Tibial artery (tissue), 4 donors: ENCODE data around the gene C1QTNF5.

Source experiments
- DNase-seq, 2 donors: peaks; one replicate each; pipeline ENCODE4 v3.0.0-alpha.2; 2019
- H3K27ac ChIP-seq, 2 donors: fragments of 200-600 bp; sonication (generic) in 1 of 2; 1 replicate in 1 of 2; 2 replicates in 1 of 2; pipeline ENCODE4 v1.5.1; 2018 to 2019; ENCODE audit warnings: mild to moderate bottlenecking in 1 of 2
- H3K27me3 ChIP-seq, 2 donors: fragments of 200-600 bp; sonication (generic) in 1 of 2; one replicate each; pipeline versions ENCODE4 v1.5.1 to v1.6.0; 2016 to 2019
- H3K36me3 ChIP-seq, 3 donors: fragments of 200-600 bp; sonication (generic) in 2 of 3; one replicate each; pipeline ENCODE4 v1.5.1; 2016 to 2019; ENCODE audit warnings: mild to moderate bottlenecking in 2 of 3
- H3K4me1 ChIP-seq, 4 donors: fragments of 200-600 bp; sonication (generic) in 2 of 4; 1 replicate in 3 of 4; 2 replicates in 1 of 4; pipeline ENCODE4 v1.5.1; 2016 to 2019
- H3K4me3 ChIP-seq, 2 donors: fragments of 200-600 bp; sonication (generic) in 1 of 2; 1 replicate in 1 of 2; 2 replicates in 1 of 2; pipeline ENCODE4 v1.5.1; 2018 to 2019; ENCODE audit warnings: mild to moderate bottlenecking in 2 of 2
- H3K9me3 ChIP-seq, 3 donors: fragments of 200-600 bp; sonication (generic) in 1 of 3; one replicate each; pipeline ENCODE4 v1.5.1; 2016 to 2019
- CTCF ChIP-seq, 2 experiments: fragments of 200-600 bp in 1 of 2; fragments of 450-650 bp in 1 of 2; IDR thresholded peaks; one replicate each; pipeline ENCODE4 v1.5.1; 2017 to 2019; ENCODE audit warnings: antibody characterized with exemption in 2 of 2, mild to moderate bottlenecking in 1 of 2, moderate library complexity in 1 of 2
- intact Hi-C: fragments of 100-400 bp; cut with DNase I; formaldehyde crosslinking; loops from one replicate; pipeline ENCODE4 v1.15.0; 2023; ENCODE audit warnings: low total_unique reads

The C1QTNF5 gene

GRCh38 chr11:119343726-119344125 is 3.0 kb upstream of the C1QTNF5 start:
- no peaks in the 10 kb centered on the region for H3K27me3 ChIP-seq

GRCh38 chr11:119342362-119343130 is 1.9 kb upstream of the C1QTNF5 start:
- Histone ChIP-seq H3K36me3 (no peaks in the 10 kb centered on the region), H3K27ac (no peak overlapping the region), H3K4me3 (no peak overlapping the region), H3K4me1 (peaks cover 0 to 55% (median 33%) of the 10 kb centered on the region in 4 donors), H3K9me3 (no peaks in the 10 kb centered on the region), H3K27me3 (no peaks in the 10 kb centered on the region)
- intact Hi-C loops, result no loop called here
- DNase-seq, result peak in 1 of 2 donors; percentile 66
- no peak for TF ChIP-seq CTCF (IDR thresholded peaks at IDR 0.05)

More at GRCh38 chr11:119343726-119344125, 3.0 kb upstream of the C1QTNF5 start:
- DNase-seq, result peak in 1 of 2 donors; percentile 61
- no peak for TF ChIP-seq CTCF (IDR thresholded peaks at IDR 0.05)
- no peaks in the 10 kb centered on the region for H3K9me3 ChIP-seq
- no peak overlapping the region for H3K27ac ChIP-seq
- H3K4me1 ChIP-seq, result peaks cover 0 to 46% (median 23%) of the 10 kb centered on the region in 4 donors
- H3K4me3 ChIP-seq, result no peak overlapping the region
- no peaks in the 10 kb centered on the region for H3K36me3 ChIP-seq
- intact Hi-C loops, result no loop called here

GRCh38 chr11:119342023-119342300 is 1.3 kb upstream of the C1QTNF5 start:
- DNase-seq, result peak in 1 of 2 donors; percentile 62
- intact Hi-C loops, result no loop called here
- Histone ChIP-seq H3K4me3 (no peak overlapping the region), H3K27me3 (no peaks in the 10 kb centered on the region), H3K27ac (no peak overlapping the region), H3K4me1 (peaks cover 0 to 50% (median 37%) of the 10 kb centered on the region in 4 donors), H3K9me3 (no peaks in the 10 kb centered on the region), H3K36me3 (peaks cover 0 to 3% (median 0%) of the 10 kb centered on the region in 3 donors)
- TF ChIP-seq CTCF (IDR thresholded peaks at IDR 0.05), result no peak

- intact Hi-C loops, result no loop called here
- peak overlapping the region; percentile 92 to 93 for H3K27ac ChIP-seq
- H3K4me1 ChIP-seq, result peaks cover 0 to 50% (median 37%) of the 10 kb centered on the region in 4 donors
- no peaks in the 10 kb centered on the region for H3K27me3 ChIP-seq
- no peak for TF ChIP-seq CTCF (IDR thresholded peaks at IDR 0.05)
- H3K36me3 ChIP-seq, result peaks cover 0 to 8% (median 0%) of the 10 kb centered on the region in 3 donors
- peak in 1 of 2 donors; percentile 68 for DNase-seq
- H3K4me3 ChIP-seq, result peak overlapping the region; percentile 70 to 80
- H3K9me3 ChIP-seq, result no peaks in the 10 kb centered on the region
Observed at GRCh38 chr11:119341222-119342022, 739 bp upstream of the C1QTNF5 start.

GRCh38 chr11:119339589-119340334 is 921 bp downstream of the C1QTNF5 start:
- peak overlapping the region; percentile 70 to 80 for H3K4me3 ChIP-seq
- peak; percentile 61 to 84 for DNase-seq
- H3K27ac ChIP-seq, result peak overlapping the region; percentile 92 to 93
- intact Hi-C loops, result no loop called here
- no peaks in the 10 kb centered on the region for H3K9me3 ChIP-seq
- H3K36me3 ChIP-seq, result peaks cover 0 to 13% (median 0%) of the 10 kb centered on the region in 3 donors
- peak; percentile 92 to 93 for TF ChIP-seq CTCF (IDR thresholded peaks at IDR 0.05)
- peaks cover 0 to 63% (median 46%) of the 10 kb centered on the region in 4 donors for H3K4me1 ChIP-seq
- no peaks in the 10 kb centered on the region for H3K27me3 ChIP-seq
